Kidney tubule cell (primary cell): ENCODE data around the gene PMFBP1.
A peak's percentile ranks its signal among the peaks of the same experiment; 100 is the strongest.

Experiments used
- DNase-seq: peaks from one replicate; pipeline ENCODE4 v3.0.0-alpha.2; 2018; ENCODE audit warnings: low spot score

The PMFBP1 gene

GRCh38 chr16:72172105-72173034 is at the start of gene PMFBP1:
Gene PMFBP1 (minus strand): TSS chr16:72172155. CDS start chr16:72171208, 947 bp downstream.
- DNase-seq, result peak; percentile 95

GRCh38 chr16:72221630-72222024 is 49.7 kb upstream of the PMFBP1 start:
- DNase-seq, result no peak

- DNase-seq, result no peak
These were observed 49.1 kb upstream of the PMFBP1 start for GRCh38 chr16:72220875-72221629.

GRCh38 chr16:72219282-72219681 is 47.3 kb upstream of the PMFBP1 start:
- DNase-seq, result no peak

GRCh38 chr16:72216767-72217166 is 44.8 kb upstream of the PMFBP1 start:
- no peak for DNase-seq

GRCh38 chr16:72214821-72215220 is 42.9 kb upstream of the PMFBP1 start:
- DNase-seq, result no peak

GRCh38 chr16:72211110-72211509 is 39.2 kb upstream of the PMFBP1 start:
- no peak for DNase-seq

- DNase-seq, result no peak
These were observed 38.6 kb upstream of the PMFBP1 start for GRCh38 chr16:72210555-72210954.

GRCh38 chr16:72210072-72210471 is 38.1 kb upstream of the PMFBP1 start:
- DNase-seq, result no peak

GRCh38 chr16:72206299-72206698 is 34.3 kb upstream of the PMFBP1 start:
- peak; percentile 29 for DNase-seq

GRCh38 chr16:72203401-72203800 is 31.4 kb upstream of the PMFBP1 start:
- DNase-seq, result peak; percentile 53

GRCh38 chr16:72202014-72202413 is 30.1 kb upstream of the PMFBP1 start:
- DNase-seq, result peak; percentile 89

- no peak for DNase-seq
These were observed 29.4 kb upstream of the PMFBP1 start for GRCh38 chr16:72201387-72201786.

GRCh38 chr16:72199761-72200337 is 27.9 kb upstream of the PMFBP1 start:
- no peak for DNase-seq

GRCh38 chr16:72198771-72199201 is 26.8 kb upstream of the PMFBP1 start:
- no peak for DNase-seq

- DNase-seq, result no peak
These were observed 26.2 kb upstream of the PMFBP1 start for GRCh38 chr16:72198021-72198711.

- DNase-seq, result no peak
These were observed 25.6 kb upstream of the PMFBP1 start for GRCh38 chr16:72197545-72197944.

GRCh38 chr16:72195609-72196008 is 23.7 kb upstream of the PMFBP1 start:
- DNase-seq, result no peak

- DNase-seq, result no peak
These were observed 19.6 kb upstream of the PMFBP1 start for GRCh38 chr16:72191551-72191950.

GRCh38 chr16:72189865-72190371 is 18.0 kb upstream of the PMFBP1 start:
- DNase-seq, result peak; percentile 67

GRCh38 chr16:72188541-72188940 is 16.6 kb upstream of the PMFBP1 start:
- no peak for DNase-seq

- no peak for DNase-seq
These were observed 15.6 kb upstream of the PMFBP1 start for GRCh38 chr16:72187551-72187950.
